IPS-NIHi7 (cell line): ENCODE data around the gene USP15.
"Not testable (repeated sequence)": the region's sequence is repeated elsewhere in the genome, so short reads cannot be mapped to it uniquely, and the experiment has no call there.

Experiments
- DNase-seq: peaks from one replicate; pipeline ENCODE4 v3.0.0; 2012; ENCODE audit warnings: mixed read lengths; ENCODE audit errors: extremely low spot score

The USP15 gene

DNA sequence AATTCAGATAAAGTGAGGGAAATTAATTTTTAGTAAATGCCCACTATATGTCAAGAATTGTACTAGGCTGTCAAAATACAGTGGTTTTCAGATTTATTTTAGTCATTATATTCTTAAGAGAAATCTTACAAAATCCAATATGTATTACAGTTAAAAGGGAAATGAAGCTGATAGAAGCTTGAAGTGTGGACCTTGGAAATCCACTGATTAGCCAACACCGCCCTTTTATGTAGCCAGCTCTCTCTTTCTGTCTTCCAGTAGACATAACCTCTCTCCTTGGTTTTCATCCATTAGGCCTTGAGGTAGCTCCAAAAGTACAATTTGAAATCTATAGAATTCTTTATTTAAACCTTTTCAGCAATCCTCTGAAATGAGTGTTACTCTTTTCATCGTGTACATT, 63.2 kb downstream of the USP15 start:
- no peak for DNase-seq

DNA sequence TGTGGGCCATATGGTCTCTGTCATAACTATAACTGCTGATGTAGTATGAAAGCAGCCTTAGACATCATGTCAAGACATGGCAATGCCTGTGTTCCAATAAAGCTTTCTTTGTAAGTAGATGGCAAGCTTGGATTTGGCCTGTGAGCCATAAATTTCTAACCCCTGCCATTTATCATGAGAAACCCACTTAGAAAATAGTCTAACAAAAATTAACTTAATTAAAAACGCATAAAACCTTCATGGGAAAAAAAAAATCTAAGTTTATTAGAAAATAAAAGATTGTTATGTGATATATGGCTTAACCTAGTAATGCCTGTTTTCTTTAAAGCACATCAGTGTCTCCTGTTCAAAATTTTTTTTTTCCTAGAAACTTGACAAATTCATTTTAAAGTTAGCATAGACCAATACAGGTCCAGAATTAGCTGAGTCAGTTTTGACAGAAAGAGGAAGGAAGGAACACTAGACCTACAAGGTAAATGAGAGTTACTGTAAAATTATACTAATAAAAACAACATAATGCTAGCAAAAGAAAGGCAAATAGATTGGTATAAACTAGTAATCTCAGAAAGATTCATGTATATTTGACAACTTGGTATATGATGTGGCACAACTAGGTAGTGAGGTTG, 68.2 kb downstream of the USP15 start:
- no peak for DNase-seq

DNA sequence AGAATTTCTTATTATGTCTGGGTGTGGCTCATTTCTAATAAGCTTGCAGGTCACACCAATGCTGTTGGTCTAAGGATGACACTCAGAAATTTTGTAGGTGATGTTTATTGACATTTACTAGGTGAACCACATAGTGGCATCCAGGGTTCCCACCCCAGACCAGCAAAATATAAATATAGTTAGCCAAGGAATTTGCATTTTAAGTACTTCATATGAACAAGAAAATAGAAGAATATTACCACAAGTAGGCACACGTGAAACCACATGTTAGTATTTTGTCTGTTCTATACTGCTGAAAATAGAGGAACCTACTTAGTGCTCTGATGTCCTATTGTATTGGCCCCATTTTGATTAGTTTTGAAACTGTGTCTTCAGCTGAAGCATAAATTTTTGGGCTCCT, 71.1 kb downstream of the USP15 start:
- no peak for DNase-seq

DNA sequence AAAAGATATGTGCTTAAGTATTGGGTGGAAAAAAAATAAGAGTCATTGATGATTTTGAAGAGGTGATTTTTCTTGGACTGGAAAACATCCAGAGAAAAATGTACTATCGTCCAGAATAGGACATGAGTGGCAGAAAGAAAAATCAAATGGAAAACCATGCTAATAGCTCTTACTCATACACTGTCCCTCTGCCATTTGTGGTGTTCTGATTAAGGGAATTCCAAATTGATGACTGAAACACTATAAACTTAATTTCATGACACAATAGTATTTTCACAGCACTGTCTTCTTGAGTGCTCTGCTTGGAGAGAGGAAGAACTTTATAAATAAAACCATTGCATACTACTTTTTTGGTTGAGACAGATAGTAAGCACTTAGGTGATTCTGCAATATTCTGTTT, 72.4 kb downstream of the USP15 start:
- no peak for DNase-seq

DNA sequence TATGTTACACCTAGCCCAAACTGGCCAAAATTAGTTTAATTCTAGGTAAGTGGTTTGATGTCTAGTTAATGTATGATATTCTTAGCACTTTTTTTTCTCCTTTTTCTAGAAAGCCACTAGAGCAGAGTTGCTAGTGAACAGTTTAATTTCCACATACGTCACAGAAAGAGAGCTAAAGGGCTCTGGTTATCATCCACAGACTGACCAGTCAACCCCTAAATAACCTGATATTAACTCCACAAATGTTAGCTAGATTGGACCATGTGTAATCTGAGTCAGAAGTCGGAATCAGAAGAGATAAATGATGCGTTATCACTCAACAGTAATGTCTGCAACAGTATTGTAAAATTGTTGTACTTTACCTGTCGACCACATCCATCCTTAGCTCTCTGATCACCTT, 74.9 kb downstream of the USP15 start:
- DNase-seq: no peak

DNA sequence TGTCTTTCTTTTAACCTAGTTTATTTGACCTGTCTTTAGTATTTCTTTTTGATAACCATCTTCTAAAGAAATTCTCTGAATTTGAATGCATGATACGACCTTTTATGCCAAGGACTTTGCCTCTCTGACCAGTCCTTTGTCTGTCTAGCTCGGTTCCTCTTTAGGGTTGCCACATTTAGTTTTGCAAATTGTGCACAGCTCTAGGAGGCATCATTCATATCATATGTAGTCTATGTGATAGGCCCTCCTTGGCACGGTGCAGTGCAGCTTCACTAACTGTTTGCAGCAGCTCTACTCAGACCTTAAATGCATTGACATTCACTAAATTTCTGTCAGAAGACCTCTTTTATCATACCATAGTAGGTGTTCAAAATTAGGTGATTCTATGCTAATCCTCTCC, 75.6 kb downstream of the USP15 start:
- no peak for DNase-seq

DNA sequence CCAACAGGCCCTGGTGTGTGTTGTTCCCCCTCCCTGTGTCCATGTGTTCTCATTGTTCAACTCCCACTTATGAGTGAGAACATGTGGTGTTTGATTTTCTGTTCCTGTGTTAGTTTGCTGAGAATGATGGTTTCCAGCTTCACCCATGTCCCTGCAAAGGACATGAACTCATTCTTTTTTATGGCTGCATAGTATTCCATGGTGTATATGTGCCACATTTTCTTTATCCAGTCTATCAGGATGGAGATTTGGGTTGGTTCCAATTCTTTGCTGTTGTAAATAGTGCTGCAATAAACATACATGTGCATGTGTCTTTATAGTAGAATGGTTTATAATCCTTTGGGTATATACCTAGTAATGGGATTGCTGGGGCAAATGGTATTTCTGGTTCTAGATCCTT, 77.4 kb downstream of the USP15 start:
- DNase-seq: not testable (repeated sequence)

DNA sequence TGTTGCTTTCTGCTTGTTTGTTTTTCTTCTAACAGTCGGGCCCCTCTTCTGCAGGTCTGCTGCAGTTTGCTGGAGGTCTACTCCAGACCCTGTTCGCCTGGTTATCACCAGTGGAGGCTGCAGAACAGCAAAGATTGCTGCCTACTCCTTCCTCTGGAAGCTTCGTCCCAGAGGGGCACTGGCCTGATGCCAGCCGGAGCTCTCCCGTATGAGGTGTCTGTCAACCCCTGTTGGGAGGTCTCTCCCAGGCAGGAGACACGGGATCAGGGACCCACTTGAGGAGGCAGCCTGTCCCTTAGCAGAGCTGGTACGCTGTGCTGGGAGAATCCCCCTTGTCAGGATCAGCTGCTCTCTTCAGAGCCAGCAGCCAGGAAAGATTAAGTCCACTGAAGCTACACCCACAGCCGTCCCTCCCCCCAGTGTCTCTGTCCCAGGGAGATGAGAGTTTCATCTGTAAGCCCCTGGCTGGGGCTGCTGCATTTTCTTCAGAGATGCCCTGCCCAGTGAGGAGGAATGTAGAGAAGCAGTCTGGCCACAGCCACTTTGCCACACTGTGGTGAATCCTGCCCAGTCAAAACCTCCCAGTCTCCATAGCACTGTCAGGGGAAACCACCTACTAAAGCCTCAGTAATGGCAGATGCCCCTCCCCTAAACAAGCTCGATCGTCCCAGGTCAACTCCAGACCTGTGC, 82.6 kb downstream of the USP15 start:
- DNase-seq: not testable (repeated sequence)

DNA sequence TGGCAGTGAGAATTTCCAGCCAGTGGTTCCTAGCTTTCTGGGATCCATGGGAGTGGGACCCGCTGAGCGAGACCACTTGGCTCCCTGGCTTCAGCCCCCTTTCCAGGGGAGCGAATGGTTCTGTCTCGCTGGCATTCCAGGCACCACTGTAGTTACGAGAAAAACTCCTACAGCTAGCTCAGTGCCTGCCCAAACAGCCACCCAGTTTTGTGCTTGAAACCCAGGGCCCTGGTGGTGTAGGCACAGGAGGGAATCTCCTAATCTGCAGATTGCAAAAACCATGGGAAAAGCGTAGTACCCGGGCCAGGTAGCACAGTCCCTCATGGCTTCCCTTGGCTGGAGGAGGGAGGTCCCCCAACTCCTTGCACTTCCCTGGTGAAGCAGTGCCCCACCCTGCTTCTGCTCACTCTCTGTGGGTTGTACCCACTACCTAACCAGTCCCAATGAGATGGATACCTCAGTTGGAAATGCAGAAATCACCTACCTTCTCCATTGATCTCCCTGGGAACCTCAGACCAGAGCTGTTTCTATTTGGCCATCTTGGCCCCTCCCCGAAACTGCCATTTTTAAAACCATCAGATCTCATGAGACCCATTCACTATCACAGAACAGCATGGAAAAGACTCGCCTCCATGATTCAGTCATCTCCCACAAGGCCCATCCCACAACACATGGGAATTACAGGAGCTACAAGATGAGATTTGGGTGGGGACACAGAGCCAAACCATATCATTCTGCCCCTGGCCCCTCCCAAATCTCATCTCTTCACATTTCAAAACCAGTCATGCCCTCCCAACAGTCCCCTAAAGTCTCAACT, 83.3 kb downstream of the USP15 start:
- DNase-seq: not testable (repeated sequence)

DNA sequence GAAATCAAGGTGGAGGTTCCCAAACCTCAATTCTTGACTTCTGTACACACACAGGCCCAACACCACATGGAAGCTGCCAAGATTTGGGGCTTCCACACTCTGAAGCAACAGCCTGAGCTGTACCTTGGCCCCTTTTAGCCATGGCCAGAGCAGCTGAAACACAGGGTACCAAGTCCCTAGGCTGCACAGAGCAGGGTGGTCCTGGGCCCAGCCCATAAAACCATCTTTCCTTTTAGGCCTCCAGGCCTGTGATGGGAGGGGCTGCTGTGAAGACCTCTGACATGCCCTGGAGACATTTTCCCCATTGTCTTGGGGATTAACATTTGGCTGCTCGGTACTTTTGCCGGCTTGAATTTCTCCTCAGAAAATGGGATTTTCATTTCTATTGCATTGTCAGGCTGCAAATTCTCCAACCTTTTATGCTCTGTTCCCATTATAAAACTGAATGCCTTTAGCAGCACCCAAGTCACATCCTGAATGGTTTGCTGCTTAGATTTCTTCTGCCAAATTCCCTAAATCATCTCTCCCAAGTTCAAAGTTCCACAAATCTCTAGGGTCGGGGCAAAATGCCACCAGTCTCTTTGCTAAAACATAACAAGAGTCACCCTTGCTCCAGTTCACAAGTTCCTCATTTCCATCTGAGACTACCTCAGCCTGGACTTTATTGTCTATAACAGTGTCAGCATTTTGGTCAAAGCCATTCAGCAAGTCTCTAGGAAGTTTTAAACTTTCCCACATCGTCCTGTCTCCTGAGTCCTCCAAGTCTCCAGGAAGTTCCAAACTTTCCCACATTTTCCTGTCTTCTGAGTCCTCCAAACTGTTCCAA, 84.7 kb downstream of the USP15 start:
- DNase-seq: not testable (repeated sequence)

DNA sequence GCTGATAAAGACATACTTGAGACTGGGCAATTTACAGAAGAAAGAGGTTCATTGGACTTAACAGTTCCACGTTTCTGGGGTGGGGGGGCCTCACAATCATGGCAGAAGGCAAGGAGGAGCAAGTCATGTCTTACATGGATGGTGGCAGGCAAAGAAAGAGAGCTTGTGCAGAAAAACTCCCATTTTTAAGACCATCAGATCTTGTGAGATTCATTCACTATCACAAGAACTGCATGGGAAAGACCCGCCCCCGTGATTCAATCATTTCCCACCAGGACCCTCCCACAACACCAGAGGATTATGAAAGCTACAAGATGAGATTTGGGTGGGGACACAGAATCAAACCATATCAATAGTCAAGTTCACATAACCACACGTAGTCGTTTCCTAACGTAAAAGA, 85.5 kb downstream of the USP15 start:
- DNase-seq: no peak

DNA sequence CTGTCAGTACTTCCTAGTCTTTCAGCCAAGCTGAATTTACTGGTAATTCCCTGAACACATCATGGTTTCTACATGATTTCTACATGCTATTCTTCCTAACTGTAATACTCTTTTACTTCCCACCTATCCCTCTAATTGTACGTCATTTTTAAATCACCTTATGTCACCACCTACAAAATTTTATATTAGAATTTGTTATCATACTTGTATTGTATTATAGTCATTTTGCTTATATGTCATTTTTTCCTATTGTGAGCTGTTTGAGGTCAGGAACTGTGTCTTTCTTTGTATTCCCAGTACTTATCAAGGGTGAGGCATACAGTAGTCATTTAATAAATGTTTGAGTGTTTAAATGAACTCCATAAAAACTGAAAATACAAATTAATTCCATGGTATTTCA, 86.6 kb downstream of the USP15 start:
- DNase-seq: no peak

DNA sequence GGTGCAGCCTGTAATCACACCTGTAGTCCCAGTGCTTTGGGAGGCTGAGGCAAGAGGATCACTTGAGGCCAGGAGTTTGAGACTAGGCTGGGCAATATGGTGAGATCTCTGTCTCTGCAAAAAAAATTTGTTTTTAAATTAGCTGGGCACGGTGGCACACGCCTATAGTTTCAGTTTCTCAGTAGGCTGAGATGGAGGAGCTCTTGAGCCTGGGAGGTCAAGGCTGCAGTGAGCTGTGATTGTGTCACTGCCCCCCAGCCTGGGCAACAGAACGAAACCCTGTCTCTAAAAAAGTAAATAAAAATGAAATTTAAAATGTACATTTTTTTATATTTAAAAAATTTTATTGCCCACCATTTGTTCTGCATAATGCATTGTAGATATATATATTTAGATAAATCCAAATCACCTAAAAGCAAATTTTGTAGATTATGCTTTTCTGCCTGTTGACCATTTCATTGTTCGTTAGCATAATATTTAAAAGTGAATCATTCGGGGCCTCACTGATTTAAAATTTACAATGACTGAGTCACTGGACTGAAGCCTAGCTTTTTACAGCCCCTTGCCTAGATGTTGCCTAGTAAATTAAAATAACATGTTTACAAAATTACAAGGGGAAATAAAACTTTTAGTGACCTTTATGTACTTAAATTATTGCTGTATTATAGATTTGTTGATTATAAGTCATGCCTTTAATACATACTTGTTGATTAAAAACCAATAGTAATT, 87.9 kb downstream of the USP15 start:
- DNase-seq: no peak

DNA sequence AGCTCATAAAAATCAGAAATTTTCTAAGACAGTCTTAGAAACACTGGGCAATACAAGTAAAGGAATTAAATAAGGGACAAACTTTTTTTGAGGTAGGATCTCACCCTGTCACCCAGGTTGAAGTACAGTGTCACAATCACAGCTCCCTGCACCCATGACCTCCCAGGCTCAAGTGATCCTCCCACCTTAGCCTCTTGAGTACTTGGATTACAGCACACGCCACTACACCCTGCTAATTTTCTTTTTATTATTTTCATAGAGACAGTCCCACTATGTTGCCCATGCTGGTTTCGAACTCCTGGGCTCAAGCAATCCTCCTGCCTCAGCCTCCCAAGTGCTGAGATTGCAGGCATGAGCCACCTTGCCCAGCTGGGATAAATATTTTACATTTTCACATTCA, 90.3 kb downstream of the USP15 start:
- no peak for DNase-seq

DNA sequence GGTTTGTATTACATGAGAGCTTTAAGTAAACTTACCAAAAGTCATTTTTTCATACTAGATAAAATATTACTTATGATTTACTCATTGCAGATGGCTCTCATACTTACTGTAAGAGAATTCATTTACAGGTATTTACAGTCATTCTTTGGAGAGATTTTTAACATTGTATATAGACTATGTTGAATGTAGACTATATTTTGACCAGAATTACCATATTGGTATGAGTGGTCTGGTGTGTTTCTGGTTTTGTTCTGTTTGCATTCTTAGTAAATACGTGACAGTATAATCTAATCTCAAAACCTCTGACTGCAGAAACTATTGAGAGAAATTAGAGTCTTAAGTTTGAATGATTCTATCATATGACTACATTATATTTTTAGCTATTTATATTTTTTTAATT, 91.1 kb downstream of the USP15 start:
- DNase-seq: no peak

DNA sequence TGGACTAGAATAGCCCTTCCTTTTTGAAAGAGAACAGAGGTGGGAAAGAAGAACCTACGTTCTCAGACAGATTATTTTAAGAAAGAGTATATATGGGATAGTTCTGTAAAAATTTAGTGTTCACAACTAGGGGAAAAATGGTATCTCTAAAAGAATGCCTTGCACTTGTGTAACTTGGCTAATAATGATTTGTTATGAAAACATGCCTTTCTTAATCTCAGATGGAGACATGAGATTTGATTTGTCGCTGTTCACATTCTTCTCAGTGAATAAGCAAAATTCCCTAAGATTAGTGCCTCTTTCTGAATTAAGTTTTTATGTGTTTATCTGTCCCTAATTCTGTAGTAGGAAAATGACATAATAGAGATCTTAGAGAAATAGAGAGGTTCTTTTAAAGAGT, 100.8 kb downstream of the USP15 start:
- DNase-seq: no peak

DNA sequence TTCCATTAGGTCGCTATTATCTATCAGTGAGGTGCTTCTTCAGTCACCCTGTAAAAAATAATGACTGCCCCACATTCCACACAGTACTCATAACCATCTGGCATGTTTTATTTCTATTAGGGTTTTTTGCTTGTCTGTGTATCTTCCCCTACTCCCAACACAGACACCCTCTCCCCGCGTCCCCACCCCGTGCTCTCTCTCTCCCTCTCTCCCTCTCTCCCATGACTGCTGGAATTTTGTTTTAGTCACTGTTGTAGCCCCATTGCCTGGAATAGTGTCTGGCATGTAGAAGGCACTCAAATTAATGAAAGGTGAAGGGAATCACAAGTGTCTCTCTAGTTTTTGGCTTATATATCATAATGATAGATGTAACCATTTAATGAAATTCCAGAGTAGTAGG, 103.3 kb downstream of the USP15 start:
- DNase-seq: no peak

DNA sequence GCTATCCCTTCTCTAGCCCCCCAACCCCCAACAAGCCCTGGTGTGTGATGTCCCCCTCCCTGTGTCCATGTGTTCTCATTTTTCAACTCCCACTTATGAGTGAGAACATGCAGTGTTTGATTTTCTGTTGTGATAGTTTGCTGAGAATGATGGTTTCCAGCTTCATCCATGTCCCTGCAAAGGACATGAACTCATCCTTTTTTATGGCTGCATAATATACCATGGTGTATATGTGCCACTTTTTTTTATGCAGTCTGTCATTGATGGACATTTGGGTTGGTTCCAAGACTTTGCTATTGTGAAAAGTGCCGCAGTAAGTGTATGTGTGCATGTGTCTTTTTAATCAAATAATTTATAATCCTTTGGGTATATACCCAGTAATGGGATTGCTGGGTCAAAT, 104.5 kb downstream of the USP15 start:
- not testable (repeated sequence) for DNase-seq

DNA sequence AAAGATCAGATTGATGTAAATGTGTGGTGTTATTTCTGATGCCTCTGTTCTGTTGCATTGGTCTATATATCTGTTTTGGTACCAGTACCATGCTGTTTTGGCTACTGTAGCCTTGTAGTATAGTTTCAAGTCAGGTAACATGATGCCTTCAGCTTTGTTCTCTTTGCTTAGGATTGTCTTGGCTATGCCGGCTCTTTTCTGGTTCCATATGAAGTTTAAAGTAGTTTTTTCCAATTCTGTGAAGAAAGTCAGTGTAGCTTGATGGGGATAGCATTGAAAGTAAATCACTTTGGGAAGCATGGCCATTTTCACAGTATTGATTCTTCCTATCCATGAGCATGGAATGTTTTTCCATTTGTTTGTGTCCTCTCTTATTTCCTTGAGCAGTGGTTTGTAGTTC, 105.6 kb downstream of the USP15 start:
- DNase-seq: not testable (repeated sequence)

DNA sequence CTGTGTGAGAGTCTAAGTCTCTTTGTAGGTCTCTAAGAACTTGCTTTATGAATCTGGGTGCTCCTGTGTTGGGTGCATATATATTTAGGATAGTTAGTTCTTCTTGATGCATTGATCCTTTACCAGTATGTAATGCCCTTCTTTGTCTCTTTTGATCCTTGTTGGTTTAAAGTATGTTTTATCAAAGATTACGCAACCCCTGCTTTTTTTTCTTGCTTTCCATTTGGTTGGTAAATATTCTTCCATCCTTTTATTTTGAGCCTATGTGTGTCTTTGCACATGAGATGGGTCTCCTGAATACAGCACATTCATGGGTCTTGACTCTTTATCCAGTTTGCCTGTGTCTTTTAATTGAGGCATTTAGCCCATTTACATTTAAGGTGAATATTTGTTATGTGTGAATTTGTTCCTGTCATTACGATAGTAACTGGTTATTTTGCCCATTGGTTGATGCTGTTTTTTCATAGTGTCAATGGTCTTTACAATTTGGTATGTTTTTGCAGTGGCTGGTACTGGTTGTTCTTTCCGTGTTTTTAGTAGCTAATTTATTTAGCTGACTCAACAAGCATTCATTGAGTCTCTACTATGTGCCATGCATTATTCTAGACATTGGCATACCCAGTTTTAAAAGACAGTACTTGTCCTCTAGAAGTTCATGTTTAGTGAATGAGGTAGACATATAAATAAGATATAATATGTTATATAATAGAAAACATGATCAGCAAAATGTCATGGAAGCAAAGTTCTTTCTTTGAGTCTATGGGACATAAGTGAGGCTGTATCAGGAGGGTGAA, 108.4 kb downstream of the USP15 start:
- not testable (repeated sequence) for DNase-seq

DNA sequence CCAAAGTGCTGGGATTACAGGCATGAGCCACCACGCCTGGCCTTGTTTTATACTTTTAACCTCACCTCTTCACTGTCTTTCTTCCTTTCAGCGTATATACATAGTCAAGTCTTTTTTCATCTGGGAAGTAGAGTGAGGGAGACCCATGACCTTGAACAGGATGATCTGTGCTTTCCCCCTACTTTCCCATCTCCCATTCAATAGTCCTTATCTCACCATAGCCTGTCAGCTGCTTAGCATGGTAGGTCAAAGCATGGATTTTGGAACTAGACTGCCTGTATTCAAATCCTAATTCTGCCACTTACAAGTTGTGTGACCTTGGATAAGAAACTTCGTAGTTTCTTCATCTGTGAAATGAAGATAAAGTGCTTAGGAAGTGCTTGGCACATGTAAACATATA, 110.0 kb downstream of the USP15 start:
- DNase-seq: no peak
